ENCODE results near the gene TOMM40L. TPM values are rescaled to one million over a fixed set of nuclear protein-coding genes. Genes with fewer than 3 reads are reported as not detected.
A peak's percentile ranks its signal among the peaks of the same experiment; 100 is the strongest.

The TOMM40L gene
- total RNA-seq, 1 donor from 2014 or later = 11.6 TPM

DNA sequence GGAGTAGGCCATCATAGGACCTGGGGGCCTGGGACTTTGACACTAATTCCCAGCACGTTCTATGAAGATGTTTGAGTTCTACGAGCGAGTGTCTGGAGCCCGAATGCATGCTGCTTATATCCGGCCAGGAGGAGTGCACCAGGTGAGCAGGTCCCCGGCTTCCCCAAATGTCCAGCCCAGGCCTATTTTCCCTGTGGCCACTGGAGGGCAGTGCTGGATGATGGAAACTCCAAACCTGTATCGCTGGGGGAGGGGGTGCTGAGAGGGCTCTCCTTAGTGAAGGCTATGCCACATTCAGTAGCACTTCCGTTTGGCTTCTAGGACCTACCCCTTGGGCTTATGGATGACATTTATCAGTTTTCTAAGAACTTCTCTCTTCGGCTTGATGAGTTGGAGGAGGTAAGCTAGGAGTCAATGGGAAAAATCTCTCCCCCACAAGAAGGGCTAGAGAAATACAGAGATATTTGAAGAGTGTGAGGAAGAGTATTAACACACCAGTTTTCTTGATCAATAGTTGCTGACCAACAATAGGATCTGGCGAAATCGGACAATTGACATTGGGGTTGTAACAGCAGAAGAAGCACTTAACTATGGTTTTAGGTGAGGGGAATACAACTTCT lies 16.0 kb upstream of the TOMM40L start:
- H3K4me3 ChIP-seq = no peak overlapping the region
- ATAC-seq = peak; percentile 95
- H3K27me3 ChIP-seq = no peaks in the 10 kb centered on the region
- TF ChIP-seq CTCF (IDR thresholded peaks at IDR 0.05) = peak; percentile 86
- peaks cover 14% of the 10 kb centered on the region for H3K4me1 ChIP-seq
- no peaks in the 10 kb centered on the region for H3K9me3 ChIP-seq
- intact Hi-C loops (cut with DNase I) = no loop called here
- peak; percentile 84 for DNase-seq
- peaks cover 95% of the 10 kb centered on the region for H3K36me3 ChIP-seq
- no peak overlapping the region for H3K27ac ChIP-seq

- no peaks in the 10 kb centered on the region for H3K9me3 ChIP-seq
- no peaks in the 10 kb centered on the region for H3K4me1 ChIP-seq
- no peak for TF ChIP-seq CTCF (IDR thresholded peaks at IDR 0.05)
- no peak for DNase-seq
- intact Hi-C loops (cut with DNase I) = no loop called here
- peaks cover 58% of the 10 kb centered on the region for H3K36me3 ChIP-seq
- H3K27me3 ChIP-seq = no peaks in the 10 kb centered on the region
- peak overlapping the region; percentile 49 for H3K4me3 ChIP-seq
- peak overlapping the region; percentile 55 for H3K27ac ChIP-seq
- ATAC-seq = peak; percentile 44
Observed at GRCh38 chr1:161214369-161214768, 11.5 kb upstream of the TOMM40L start.

DNA sequence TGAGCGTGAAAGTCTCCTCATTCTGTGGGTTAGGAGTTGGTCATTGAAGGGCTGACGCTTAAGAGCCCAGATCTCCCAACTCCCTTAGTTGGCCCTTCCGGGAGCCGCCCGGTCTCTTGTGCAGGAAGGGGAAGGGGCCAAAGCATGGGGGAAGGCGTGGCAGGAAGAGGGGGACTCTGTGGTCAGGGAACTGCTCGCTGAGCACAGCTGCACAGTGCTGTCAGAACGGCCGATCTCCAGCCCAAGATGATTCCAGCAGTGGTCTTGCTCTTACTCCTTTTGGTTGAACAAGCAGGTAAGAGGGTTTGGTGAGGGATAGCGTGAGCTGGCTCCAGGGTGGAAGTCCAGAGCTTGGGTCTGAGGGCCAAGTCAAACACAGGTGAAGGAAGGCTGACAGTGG lies 10.8 kb upstream of the TOMM40L start, which contains the start of gene FCER1G:
Gene FCER1G, plus strand, starts transcription at position 220 of the 400 bp plus-strand sequence. Its CDS starts 27 bp downstream, at position 247.
- peak; percentile 85 for DNase-seq
- Histone ChIP-seq H3K4me1 (no peaks in the 10 kb centered on the region), H3K4me3 (peak within 1 kb of the TSS; percentile 49), H3K36me3 (peaks cover 53% of the 10 kb centered on the region), H3K9me3 (no peaks in the 10 kb centered on the region), H3K27me3 (no peaks in the 10 kb centered on the region), H3K27ac (peak within 1 kb of the TSS; percentile 68)
- no peak for TF ChIP-seq CTCF (IDR thresholded peaks at IDR 0.05)
- ATAC-seq = peak; percentile 82
- intact Hi-C loops (cut with DNase I) = no loop called here

DNA sequence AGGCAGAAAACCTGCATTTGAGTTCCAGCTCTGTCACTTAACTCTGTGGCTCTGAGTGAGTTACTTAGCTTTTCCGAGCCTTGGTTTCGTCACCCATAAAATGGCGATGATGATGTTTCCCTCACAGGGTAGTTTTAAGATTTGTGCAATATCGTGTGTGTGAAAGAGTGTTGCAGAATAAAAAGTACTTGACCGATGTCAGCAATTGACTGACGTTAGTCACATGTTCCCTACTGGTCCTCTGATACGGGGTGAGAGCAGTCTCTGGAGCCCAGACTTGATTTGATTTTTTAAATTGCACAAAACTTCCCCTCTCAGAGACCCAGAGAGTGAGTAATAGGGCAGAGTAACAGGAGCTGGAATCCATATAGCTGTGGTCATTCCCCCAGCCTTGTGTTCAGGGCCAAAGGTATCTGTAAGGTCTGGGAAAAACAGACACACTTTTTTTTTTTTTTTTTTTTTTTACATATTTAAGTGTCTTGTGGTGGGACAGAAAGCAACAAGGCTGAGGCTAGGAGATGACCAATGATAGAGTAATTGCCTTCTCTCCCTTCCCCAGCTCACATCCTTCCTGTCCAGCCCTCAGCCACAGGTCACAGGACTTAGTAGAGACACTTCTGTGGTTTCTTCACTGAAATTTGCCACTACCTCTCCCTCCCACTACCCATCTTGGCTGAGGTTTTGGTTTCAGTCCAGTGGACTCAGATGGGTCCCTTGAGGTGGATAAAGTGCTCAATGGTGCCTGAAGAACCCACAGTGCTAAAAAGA lies 8.7 kb upstream of the TOMM40L start:
- H3K9me3 ChIP-seq = no peaks in the 10 kb centered on the region
- no peaks in the 10 kb centered on the region for H3K27me3 ChIP-seq
- no peak for DNase-seq
- peak overlapping the region; percentile 88 for H3K27ac ChIP-seq
- peak overlapping the region; percentile 49 for H3K4me3 ChIP-seq
- intact Hi-C loops (cut with DNase I) = no loop called here
- peaks cover 33% of the 10 kb centered on the region for H3K36me3 ChIP-seq
- peak; percentile 80 for ATAC-seq
- H3K4me1 ChIP-seq = no peaks in the 10 kb centered on the region
- no peak for TF ChIP-seq CTCF (IDR thresholded peaks at IDR 0.05)

DNA sequence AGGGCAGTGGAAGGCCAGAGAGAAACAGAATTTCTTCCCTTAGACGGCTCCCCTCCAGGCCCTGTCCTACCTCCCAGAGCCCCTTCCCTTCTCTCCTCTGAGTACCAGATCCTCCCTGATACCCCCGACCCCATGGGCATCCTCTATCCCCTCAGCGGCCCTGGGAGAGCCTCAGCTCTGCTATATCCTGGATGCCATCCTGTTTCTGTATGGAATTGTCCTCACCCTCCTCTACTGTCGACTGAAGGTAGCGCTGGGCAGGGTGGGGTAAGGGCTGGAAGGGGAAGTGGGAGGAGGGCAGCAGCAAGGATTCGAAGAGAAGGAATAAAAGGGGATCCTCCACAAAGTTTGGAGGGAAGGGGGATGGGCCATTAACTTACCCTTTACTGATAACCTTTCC lies 8.0 kb upstream of the TOMM40L start:
- peak overlapping the region; percentile 38 for H3K27ac ChIP-seq
- no peaks in the 10 kb centered on the region for H3K9me3 ChIP-seq
- H3K36me3 ChIP-seq = peaks cover 26% of the 10 kb centered on the region
- H3K4me3 ChIP-seq = peak overlapping the region; percentile 28
- TF ChIP-seq CTCF (IDR thresholded peaks at IDR 0.05) = no peak
- H3K27me3 ChIP-seq = no peaks in the 10 kb centered on the region
- no peak for DNase-seq
- intact Hi-C loops (cut with DNase I) = no loop called here
- ATAC-seq = no peak
- H3K4me1 ChIP-seq = no peaks in the 10 kb centered on the region

Data from upper lobe of right lung (tissue), 1 donor.